SK-N-SH (cell line): Measurements from ENCODE around the gene BUB3.

Experiments used
- EP300 ChIP-seq, 2 experiments: IDR thresholded peaks; 2 replicates each; pipeline versions ENCODE4 v1.4.0 to v1.6.1; 2012; ENCODE audit warnings: borderline replicate concordance in 1 of 2, low read depth in 1 of 2, low read length in 1 of 2
- FOSL2 ChIP-seq: IDR thresholded peaks from 2 replicates; pipeline ENCODE4 v1.4.0; 2012; ENCODE audit warnings: low read depth, mild to moderate bottlenecking, moderate library complexity, borderline replicate concordance
- GATA2 ChIP-seq: sonication (generic); formaldehyde crosslinking; IDR thresholded peaks from 2 replicates; pipeline ENCODE4 v1.5.0; 2020; ENCODE audit warnings: mild to moderate bottlenecking, missing genetic modification reagents
- MXI1 ChIP-seq: IDR thresholded peaks from 2 replicates; pipeline ENCODE4 v1.6.1; 2012; ENCODE audit warnings: mild to moderate bottlenecking, low read depth, low read length, improper control_type of control experiment
- POLR2AphosphoS5 ChIP-seq: IDR thresholded peaks from 2 replicates; pipeline ENCODE4 v1.6.1; 2012; ENCODE audit warnings: low read depth, low read length
- RFX5 ChIP-seq: IDR thresholded peaks from 2 replicates; pipeline ENCODE4 v1.6.1; 2012; ENCODE audit warnings: mild to moderate bottlenecking, improper control_type of control experiment, low read length
- SIN3A ChIP-seq: IDR thresholded peaks from 2 replicates; pipeline ENCODE4 v1.6.1; 2012; ENCODE audit warnings: low read depth, mild to moderate bottlenecking, low read length, moderate library complexity, borderline replicate concordance
- TEAD4 ChIP-seq: IDR thresholded peaks from 2 replicates; pipeline ENCODE4 v1.4.0; 2012; ENCODE audit warnings: mild to moderate bottlenecking, borderline replicate concordance; ENCODE audit not compliant: insufficient read depth
- TF ChIP-seq, protein P1 (sequence below): fragments of 150-350 bp; IDR thresholded peaks from 2 replicates; pipeline ENCODE4 v1.6.1; 2017; ENCODE audit warnings: antibody characterized with exemption, low read length, low read depth, borderline replicate concordance
- TF ChIP-seq, protein P2 (sequence below): fragments of 200-600 bp; sonication (generic); IDR thresholded peaks from 2 replicates; pipeline ENCODE4 v1.6.1; 2017; ENCODE audit warnings: antibody characterized with exemption, mild to moderate bottlenecking, moderate library complexity
- TF ChIP-seq, protein P3 (sequence below): IDR thresholded peaks from 2 replicates; pipeline ENCODE4 v1.4.0; 2012; ENCODE audit warnings: low read depth, borderline replicate concordance
- TF ChIP-seq, protein P4 (sequence below): IDR thresholded peaks from 2 replicates; pipeline ENCODE4 v1.6.1; 2012; ENCODE audit warnings: mild to moderate bottlenecking, low read depth, low read length, moderate library complexity

DNA sequence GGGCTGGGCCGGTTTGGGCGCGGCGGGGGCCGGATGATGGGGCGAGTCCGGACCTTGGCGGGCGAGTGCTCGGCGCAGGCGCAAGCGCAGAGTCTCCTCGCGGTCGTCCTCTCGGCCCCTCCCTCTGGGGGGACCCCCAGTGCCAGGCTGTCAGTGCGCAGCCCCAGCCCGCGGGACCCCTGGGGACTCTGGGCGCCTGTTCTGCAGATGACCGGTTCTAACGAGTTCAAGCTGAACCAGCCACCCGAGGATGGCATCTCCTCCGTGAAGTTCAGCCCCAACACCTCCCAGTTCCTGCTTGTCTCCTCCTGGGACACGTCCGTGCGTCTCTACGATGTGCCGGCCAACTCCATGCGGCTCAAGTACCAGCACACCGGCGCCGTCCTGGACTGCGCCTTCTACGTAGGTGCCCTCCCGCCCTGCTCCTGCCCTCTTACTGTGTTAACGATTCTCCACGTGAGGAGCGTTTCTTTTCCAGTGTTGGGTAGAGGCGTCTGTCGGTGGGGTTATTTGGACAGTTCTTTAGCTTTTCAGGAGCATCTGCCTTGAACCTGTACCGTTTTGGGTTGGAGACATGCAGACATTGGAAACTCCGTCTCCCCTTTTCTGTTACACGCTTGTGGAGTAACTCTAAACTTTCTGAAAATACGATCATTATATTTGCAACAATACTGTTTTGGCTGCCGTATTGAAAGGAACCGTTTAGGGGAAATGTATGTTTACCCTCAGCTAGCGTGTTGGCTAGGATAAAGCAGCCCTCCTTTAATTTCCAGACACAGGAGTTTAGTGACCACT is 706 bp downstream of the BUB3 start:
- TF ChIP-seq SIN3A (no peak), POLR2AphosphoS5 (no peak), RFX5 (no peak), TEAD4 (no peak), GATA2 (no peak), EP300 (IDR thresholded peaks at IDR 0.05; ENCODE audit: borderline replicate concordance in 1 of 2, low read depth in 1 of 2, low read length in 1 of 2) (no peak), MXI1 (peak; percentile 91), FOSL2 (no peak)
- TF ChIP-seq, protein P1, sequence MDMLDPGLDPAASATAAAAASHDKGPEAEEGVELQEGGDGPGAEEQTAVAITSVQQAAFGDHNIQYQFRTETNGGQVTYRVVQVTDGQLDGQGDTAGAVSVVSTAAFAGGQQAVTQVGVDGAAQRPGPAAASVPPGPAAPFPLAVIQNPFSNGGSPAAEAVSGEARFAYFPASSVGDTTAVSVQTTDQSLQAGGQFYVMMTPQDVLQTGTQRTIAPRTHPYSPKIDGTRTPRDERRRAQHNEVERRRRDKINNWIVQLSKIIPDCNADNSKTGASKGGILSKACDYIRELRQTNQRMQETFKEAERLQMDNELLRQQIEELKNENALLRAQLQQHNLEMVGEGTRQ, result no peak
- TF ChIP-seq, protein P2, sequence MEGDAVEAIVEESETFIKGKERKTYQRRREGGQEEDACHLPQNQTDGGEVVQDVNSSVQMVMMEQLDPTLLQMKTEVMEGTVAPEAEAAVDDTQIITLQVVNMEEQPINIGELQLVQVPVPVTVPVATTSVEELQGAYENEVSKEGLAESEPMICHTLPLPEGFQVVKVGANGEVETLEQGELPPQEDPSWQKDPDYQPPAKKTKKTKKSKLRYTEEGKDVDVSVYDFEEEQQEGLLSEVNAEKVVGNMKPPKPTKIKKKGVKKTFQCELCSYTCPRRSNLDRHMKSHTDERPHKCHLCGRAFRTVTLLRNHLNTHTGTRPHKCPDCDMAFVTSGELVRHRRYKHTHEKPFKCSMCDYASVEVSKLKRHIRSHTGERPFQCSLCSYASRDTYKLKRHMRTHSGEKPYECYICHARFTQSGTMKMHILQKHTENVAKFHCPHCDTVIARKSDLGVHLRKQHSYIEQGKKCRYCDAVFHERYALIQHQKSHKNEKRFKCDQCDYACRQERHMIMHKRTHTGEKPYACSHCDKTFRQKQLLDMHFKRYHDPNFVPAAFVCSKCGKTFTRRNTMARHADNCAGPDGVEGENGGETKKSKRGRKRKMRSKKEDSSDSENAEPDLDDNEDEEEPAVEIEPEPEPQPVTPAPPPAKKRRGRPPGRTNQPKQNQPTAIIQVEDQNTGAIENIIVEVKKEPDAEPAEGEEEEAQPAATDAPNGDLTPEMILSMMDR, result no peak
- TF ChIP-seq, protein P3, sequence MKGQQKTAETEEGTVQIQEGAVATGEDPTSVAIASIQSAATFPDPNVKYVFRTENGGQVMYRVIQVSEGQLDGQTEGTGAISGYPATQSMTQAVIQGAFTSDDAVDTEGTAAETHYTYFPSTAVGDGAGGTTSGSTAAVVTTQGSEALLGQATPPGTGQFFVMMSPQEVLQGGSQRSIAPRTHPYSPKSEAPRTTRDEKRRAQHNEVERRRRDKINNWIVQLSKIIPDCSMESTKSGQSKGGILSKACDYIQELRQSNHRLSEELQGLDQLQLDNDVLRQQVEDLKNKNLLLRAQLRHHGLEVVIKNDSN, result no peak
- TF ChIP-seq, protein P4, sequence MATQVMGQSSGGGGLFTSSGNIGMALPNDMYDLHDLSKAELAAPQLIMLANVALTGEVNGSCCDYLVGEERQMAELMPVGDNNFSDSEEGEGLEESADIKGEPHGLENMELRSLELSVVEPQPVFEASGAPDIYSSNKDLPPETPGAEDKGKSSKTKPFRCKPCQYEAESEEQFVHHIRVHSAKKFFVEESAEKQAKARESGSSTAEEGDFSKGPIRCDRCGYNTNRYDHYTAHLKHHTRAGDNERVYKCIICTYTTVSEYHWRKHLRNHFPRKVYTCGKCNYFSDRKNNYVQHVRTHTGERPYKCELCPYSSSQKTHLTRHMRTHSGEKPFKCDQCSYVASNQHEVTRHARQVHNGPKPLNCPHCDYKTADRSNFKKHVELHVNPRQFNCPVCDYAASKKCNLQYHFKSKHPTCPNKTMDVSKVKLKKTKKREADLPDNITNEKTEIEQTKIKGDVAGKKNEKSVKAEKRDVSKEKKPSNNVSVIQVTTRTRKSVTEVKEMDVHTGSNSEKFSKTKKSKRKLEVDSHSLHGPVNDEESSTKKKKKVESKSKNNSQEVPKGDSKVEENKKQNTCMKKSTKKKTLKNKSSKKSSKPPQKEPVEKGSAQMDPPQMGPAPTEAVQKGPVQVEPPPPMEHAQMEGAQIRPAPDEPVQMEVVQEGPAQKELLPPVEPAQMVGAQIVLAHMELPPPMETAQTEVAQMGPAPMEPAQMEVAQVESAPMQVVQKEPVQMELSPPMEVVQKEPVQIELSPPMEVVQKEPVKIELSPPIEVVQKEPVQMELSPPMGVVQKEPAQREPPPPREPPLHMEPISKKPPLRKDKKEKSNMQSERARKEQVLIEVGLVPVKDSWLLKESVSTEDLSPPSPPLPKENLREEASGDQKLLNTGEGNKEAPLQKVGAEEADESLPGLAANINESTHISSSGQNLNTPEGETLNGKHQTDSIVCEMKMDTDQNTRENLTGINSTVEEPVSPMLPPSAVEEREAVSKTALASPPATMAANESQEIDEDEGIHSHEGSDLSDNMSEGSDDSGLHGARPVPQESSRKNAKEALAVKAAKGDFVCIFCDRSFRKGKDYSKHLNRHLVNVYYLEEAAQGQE, result no peak
